Erythroblast (primary cell): ENCODE results near the gene MMEL1.

ENCODE experiments used
- DNase-seq, 2 experiments: peaks; one replicate each; lab custom pipeline; 2025; lab: John Stamatoyannopoulos, UW
- GATA1 ChIP-seq: IDR thresholded peaks from 2 replicates; pipeline ENCODE4 v1.6.1; 2011; ENCODE audit warnings: low read depth, mild to moderate bottlenecking, control low read depth, low read length, moderate library complexity
- POLR2A ChIP-seq: IDR thresholded peaks from 2 replicates; pipeline ENCODE4 v1.6.1; 2011; ENCODE audit warnings: mild to moderate bottlenecking, low read length

The MMEL1 gene

GRCh38 chr1:2589431-2590232 is 43.2 kb downstream of the MMEL1 start:
- DNase-seq, result no peak
- no peak for TF ChIP-seq POLR2A
- no peak for TF ChIP-seq GATA1

- no peak for TF ChIP-seq GATA1
- DNase-seq, result no peak
Measured at GRCh38 chr1:2588661-2589430, 44.0 kb downstream of the MMEL1 start.

GRCh38 chr1:2587860-2588571 is 44.8 kb downstream of the MMEL1 start:
- no peak for DNase-seq
- TF ChIP-seq GATA1, result no peak
- TF ChIP-seq POLR2A, result no peak

- TF ChIP-seq GATA1 (no peak), POLR2A (no peak)
- peak in 1 of 2 experiments; percentile 39 for DNase-seq
Measured at GRCh38 chr1:2587071-2587859, 45.6 kb downstream of the MMEL1 start.

GRCh38 chr1:2586154-2587070 is 46.4 kb downstream of the MMEL1 start, which contains the start of gene PRXL2B:
PRXL2B (plus strand) TSS chr1:2586777; CDS start chr1:2586886, 109 bp downstream.
- TF ChIP-seq GATA1 (no peak), POLR2A (peak; percentile 63)
- peak; percentile 99 for DNase-seq

GRCh38 chr1:2585318-2586092 is 47.3 kb downstream of the MMEL1 start:
- DNase-seq, result peak; percentile 91 to 95
- peak; percentile 44 for TF ChIP-seq GATA1
- TF ChIP-seq POLR2A, result peak; percentile 70

GRCh38 chr1:2584686-2585317 is 48.0 kb downstream of the MMEL1 start:
- peak; percentile 33 to 39 for DNase-seq
- TF ChIP-seq GATA1 (no peak), POLR2A (no peak)

- no peak for DNase-seq
- TF ChIP-seq GATA1, result no peak
- no peak for TF ChIP-seq POLR2A
Measured at GRCh38 chr1:2583871-2584351, 48.9 kb downstream of the MMEL1 start.

GRCh38 chr1:2583331-2583791 is 49.5 kb downstream of the MMEL1 start:
- DNase-seq, result no peak
- TF ChIP-seq GATA1 (no peak), POLR2A (no peak)

- no peak for TF ChIP-seq POLR2A
- TF ChIP-seq GATA1, result no peak
- no peak for DNase-seq
Measured at GRCh38 chr1:2582391-2582790, 50.4 kb downstream of the MMEL1 start.

GRCh38 chr1:2580691-2581090 is 52.1 kb downstream of the MMEL1 start:
- no peak for DNase-seq
- TF ChIP-seq POLR2A (no peak), GATA1 (no peak)
